Muscle layer of colon (tissue), 2 donors: ENCODE data around the gene AIRE.
"Not testable (repeated sequence)": the region's sequence is repeated elsewhere in the genome, so short reads cannot be mapped to it uniquely, and the experiment has no call there.

Experiments
- H3K27ac ChIP-seq: one replicate; pipeline ENCODE4 v1.7.0; 2013; ENCODE audit warnings: low read depth, mild to moderate bottlenecking, low read length, moderate library complexity
- H3K27me3 ChIP-seq, 2 donors: one replicate each; pipeline ENCODE4 v1.7.0; 2013; ENCODE audit warnings: low read length in 2 of 2, mild to moderate bottlenecking in 2 of 2; ENCODE audit not compliant: insufficient read depth in 2 of 2, control insufficient read depth in 1 of 2
- H3K36me3 ChIP-seq: one replicate; pipeline ENCODE4 v1.7.0; 2013; ENCODE audit warnings: mild to moderate bottlenecking, low read length; ENCODE audit not compliant: insufficient read depth
- H3K4me1 ChIP-seq: one replicate; pipeline ENCODE4 v1.7.0; 2013; ENCODE audit warnings: mild to moderate bottlenecking, low read length; ENCODE audit not compliant: insufficient read depth
- H3K4me3 ChIP-seq, 2 donors: one replicate each; pipeline ENCODE4 v1.7.0; 2013; ENCODE audit warnings: low read length in 2 of 2, low read depth in 1 of 2, mild to moderate bottlenecking in 1 of 2, moderate library complexity in 1 of 2
- H3K9ac ChIP-seq: one replicate; pipeline ENCODE4 v1.7.0; 2013; ENCODE audit warnings: low read length
- H3K9me3 ChIP-seq: one replicate; pipeline ENCODE4 v1.7.0; 2013; ENCODE audit warnings: mild to moderate bottlenecking, low read length
- donor health status: abdominal sarcoma.
- donor health status: Adenocarcinoma of cecum.

Gene AIRE

GRCh38 chr21:44302573-44303401 is 17.1 kb downstream of the AIRE start:
- peaks cover 22% of the 10 kb centered on the region for H3K4me1 ChIP-seq
- H3K9ac ChIP-seq, H3K27me3 ChIP-seq, H3K27ac ChIP-seq, H3K4me3 ChIP-seq, H3K9me3 ChIP-seq, H3K36me3 ChIP-seq: not testable (repeated sequence)

- Histone ChIP-seq H3K4me3 (no peak overlapping the region), H3K4me1 (peaks cover 19% of the 10 kb centered on the region), H3K27ac (no peak overlapping the region), H3K27me3 (no peaks in the 10 kb centered on the region), H3K36me3 (no peaks in the 10 kb centered on the region), H3K9me3 (no peaks in the 10 kb centered on the region), H3K9ac (no peak overlapping the region)
These were observed 17.9 kb downstream of the AIRE start for GRCh38 chr21:44303490-44303981.

DNA sequence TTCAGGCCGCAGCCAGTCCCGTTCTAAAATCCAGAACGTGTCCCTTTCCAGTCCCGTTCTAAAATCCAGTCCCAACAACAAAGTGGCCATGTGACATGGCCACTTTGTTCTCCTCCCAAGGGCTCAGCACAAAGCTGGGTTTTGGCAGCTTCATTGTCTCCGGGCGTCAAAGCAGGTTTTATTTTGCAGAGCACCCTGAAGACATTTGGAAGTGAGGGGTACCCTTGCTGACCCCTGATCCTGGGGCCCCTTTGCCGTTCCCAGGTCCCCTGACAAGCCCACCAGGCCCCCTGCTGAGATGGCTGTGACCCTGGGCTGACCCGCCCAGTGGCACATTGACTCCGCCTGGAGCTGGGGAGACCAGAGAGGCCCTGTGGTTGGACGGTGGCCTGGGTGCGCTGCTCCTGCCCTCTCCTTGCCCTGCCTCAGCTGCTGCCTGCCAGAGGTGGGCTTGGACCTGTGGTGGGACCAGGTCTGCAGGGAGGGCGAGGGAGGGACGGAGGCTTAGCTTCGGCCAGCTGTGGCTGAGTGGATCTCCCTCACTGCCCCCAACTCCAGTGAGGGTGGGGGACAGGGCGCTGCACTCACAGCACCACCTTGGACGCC is 18.4 kb downstream of the AIRE start:
- Histone ChIP-seq H3K36me3 (no peaks in the 10 kb centered on the region), H3K27ac (no peak overlapping the region), H3K4me1 (peaks cover 18% of the 10 kb centered on the region), H3K4me3 (no peak overlapping the region), H3K9me3 (no peaks in the 10 kb centered on the region), H3K9ac (no peak overlapping the region), H3K27me3 (no peaks in the 10 kb centered on the region)

GRCh38 chr21:44304877-44305293 is 19.2 kb downstream of the AIRE start:
- Histone ChIP-seq H3K4me1 (peaks cover 15% of the 10 kb centered on the region), H3K36me3 (peaks cover 2% of the 10 kb centered on the region), H3K9me3 (no peaks in the 10 kb centered on the region), H3K27ac (no peak overlapping the region), H3K9ac (no peak overlapping the region), H3K27me3 (no peaks in the 10 kb centered on the region), H3K4me3 (no peak overlapping the region)

DNA sequence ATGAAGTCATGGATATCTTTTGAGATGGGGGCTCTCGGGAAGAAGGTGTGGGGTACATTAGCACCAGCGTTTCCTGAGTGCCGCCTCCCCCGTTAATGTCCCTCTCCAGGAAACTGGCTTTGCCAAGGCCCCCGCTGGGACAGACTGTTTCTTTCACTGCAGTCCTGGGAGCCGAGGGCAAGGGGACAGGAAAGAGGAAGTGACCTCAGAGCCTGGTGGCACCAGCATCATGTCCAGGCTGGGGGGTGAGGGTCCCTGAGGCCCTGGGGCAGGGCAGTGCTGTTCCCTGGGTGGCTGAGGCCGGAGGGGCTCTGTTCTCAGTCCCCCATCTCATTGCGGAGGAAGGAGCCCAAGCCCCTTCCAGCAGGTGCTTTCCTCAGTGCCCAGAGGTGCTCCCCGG is 20.0 kb downstream of the AIRE start:
- no peak overlapping the region for H3K4me3 ChIP-seq
- H3K27me3 ChIP-seq: no peaks in the 10 kb centered on the region
- peaks cover 6% of the 10 kb centered on the region for H3K36me3 ChIP-seq
- H3K9me3 ChIP-seq: no peaks in the 10 kb centered on the region
- H3K9ac ChIP-seq: no peak overlapping the region
- H3K27ac ChIP-seq: no peak overlapping the region
- peaks cover 14% of the 10 kb centered on the region for H3K4me1 ChIP-seq

- no peaks in the 10 kb centered on the region for H3K27me3 ChIP-seq
- peaks cover 4% of the 10 kb centered on the region for H3K4me1 ChIP-seq
- H3K36me3 ChIP-seq: peaks cover 13% of the 10 kb centered on the region
- no peaks in the 10 kb centered on the region for H3K9me3 ChIP-seq
- no peak overlapping the region for H3K27ac ChIP-seq
- H3K9ac ChIP-seq: no peak overlapping the region
- H3K4me3 ChIP-seq: no peak overlapping the region
These were observed 21.4 kb downstream of the AIRE start for GRCh38 chr21:44306936-44307704.

- Histone ChIP-seq H3K36me3 (peaks cover 19% of the 10 kb centered on the region), H3K9ac (no peak overlapping the region), H3K4me3 (no peak overlapping the region), H3K27ac (no peak overlapping the region), H3K4me1 (no peaks in the 10 kb centered on the region), H3K9me3 (no peaks in the 10 kb centered on the region), H3K27me3 (no peaks in the 10 kb centered on the region)
These were observed 25.2 kb downstream of the AIRE start for GRCh38 chr21:44310628-44311507.

- Histone ChIP-seq H3K4me1 (no peaks in the 10 kb centered on the region), H3K9me3 (no peaks in the 10 kb centered on the region), H3K27ac (no peak overlapping the region), H3K36me3 (peaks cover 19% of the 10 kb centered on the region), H3K4me3 (no peak overlapping the region), H3K9ac (no peak overlapping the region), H3K27me3 (no peaks in the 10 kb centered on the region)
These were observed 26.4 kb downstream of the AIRE start for GRCh38 chr21:44312089-44312488.

- Histone ChIP-seq H3K36me3 (peaks cover 19% of the 10 kb centered on the region), H3K4me1 (no peaks in the 10 kb centered on the region), H3K9me3 (no peaks in the 10 kb centered on the region), H3K4me3 (no peak overlapping the region), H3K9ac (no peak overlapping the region), H3K27ac (no peak overlapping the region), H3K27me3 (no peaks in the 10 kb centered on the region)
These were observed 27.0 kb downstream of the AIRE start for GRCh38 chr21:44312716-44313115.

GRCh38 chr21:44313451-44313850 is 27.8 kb downstream of the AIRE start:
- Histone ChIP-seq H3K4me1 (no peaks in the 10 kb centered on the region), H3K27me3 (no peaks in the 10 kb centered on the region), H3K9me3 (no peaks in the 10 kb centered on the region), H3K4me3 (no peak overlapping the region), H3K9ac (no peak overlapping the region), H3K36me3 (peaks cover 19% of the 10 kb centered on the region), H3K27ac (no peak overlapping the region)

DNA sequence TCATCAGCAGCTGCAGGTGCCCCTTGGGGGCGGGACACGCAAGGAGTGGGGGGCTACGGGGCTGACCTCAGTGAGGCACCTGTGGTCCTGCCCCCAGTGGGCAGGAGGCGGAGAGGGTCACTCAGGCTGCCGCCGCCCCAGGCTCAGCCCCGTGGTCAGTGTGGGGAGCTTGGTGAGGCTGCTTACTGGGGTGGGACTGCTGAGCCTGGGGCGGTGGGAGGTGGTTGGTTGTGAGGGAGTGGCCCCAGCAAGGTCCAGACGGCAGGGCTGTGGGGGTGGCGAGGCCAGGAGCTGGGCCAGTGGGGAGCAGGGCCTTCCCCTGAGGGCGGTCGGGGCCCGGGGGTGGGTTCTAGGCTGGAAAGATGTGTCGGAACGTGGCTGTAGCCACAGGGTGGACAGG is 28.5 kb downstream of the AIRE start:
- peaks cover 19% of the 10 kb centered on the region for H3K36me3 ChIP-seq

More for the DNA sequence above, 28.5 kb downstream of the AIRE start:
- H3K27ac ChIP-seq: no peak overlapping the region
- no peak overlapping the region for H3K4me3 ChIP-seq
- H3K27me3 ChIP-seq: no peaks in the 10 kb centered on the region
- H3K9ac ChIP-seq: no peak overlapping the region
- no peaks in the 10 kb centered on the region for H3K9me3 ChIP-seq
- no peaks in the 10 kb centered on the region for H3K4me1 ChIP-seq
